ENCODE measurements around the gene CNTN4.

CNTN4 gene

DNA sequence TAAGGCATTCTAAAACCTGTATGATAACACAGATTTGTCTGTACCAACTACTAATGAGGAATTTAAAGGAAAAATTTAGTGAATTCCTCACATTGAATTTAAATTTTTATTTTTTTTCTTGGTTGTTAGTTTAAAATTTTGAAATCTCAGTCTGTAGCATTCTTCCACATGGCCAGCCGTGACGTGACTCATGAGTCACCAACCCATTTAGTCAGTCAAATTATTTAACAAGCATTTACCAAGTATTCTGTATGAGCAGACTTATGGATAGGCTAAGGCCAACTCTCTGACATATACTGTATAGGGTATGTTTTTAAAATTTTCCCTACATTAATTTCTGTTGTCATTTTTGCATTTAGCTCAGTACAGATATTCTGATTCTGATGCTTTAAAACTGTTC, 112.9 kb downstream of the CNTN4 start:
- H3K36me3 ChIP-seq (replicated peaks) = no peaks in the 10 kb centered on the region
- no peaks in the 10 kb centered on the region for H3K27me3 ChIP-seq (replicated peaks)
- no peak overlapping the region for H3K27ac ChIP-seq
- TF ChIP-seq CTCF (IDR thresholded peaks at IDR 0.05; ENCODE audit: low read depth, low read length, missing control alignments) = no peak
- DNase-seq = no peak
- in situ Hi-C loops (cut with HindIII; ENCODE audit: low pct_ligation_motif_present, low sequenced_read_pairs) = no loop called here
- H3K4me3 ChIP-seq (ENCODE audit: low read depth, low read length) = no peak overlapping the region

DNA sequence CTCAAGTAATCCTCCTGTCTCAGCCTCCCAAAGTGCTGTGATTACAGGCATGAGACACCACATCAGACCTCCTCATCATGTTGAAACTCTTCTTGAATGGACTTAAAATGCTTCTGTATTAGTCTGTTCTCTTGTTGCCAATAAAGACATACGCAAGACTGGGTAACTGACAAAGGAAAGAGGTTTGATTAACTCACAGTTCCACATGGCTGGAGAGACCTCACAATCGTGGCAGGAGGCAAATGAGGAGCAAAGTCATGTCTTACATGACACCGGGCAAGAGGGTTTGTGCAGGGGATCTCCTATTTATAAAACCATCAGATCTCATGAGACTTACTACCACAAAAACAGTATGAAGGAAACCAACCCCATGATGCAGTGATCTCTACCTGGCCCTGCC, 113.5 kb downstream of the CNTN4 start:
- DNase-seq = no peak
- in situ Hi-C loops (cut with HindIII; ENCODE audit: low pct_ligation_motif_present, low sequenced_read_pairs) = no loop called here
- no peaks in the 10 kb centered on the region for H3K27me3 ChIP-seq (replicated peaks)
- H3K36me3 ChIP-seq (replicated peaks) = no peaks in the 10 kb centered on the region
- no peak overlapping the region for H3K27ac ChIP-seq
- no peak for TF ChIP-seq CTCF (IDR thresholded peaks at IDR 0.05; ENCODE audit: low read depth, low read length, missing control alignments)
- no peak overlapping the region for H3K4me3 ChIP-seq (ENCODE audit: low read depth, low read length)

GRCh38 chr3:2218375-2218774, 119.7 kb downstream of the CNTN4 start:
- Histone ChIP-seq H3K4me3 (ENCODE audit: low read depth, low read length) (no peak overlapping the region), H3K27me3 (replicated peaks) (no peaks in the 10 kb centered on the region), H3K36me3 (replicated peaks) (no peaks in the 10 kb centered on the region), H3K27ac (no peak overlapping the region)
- DNase-seq = no peak
- TF ChIP-seq CTCF (IDR thresholded peaks at IDR 0.05; ENCODE audit: low read depth, low read length, missing control alignments) = no peak
- in situ Hi-C loops (cut with HindIII; ENCODE audit: low pct_ligation_motif_present, low sequenced_read_pairs) = no loop called here

DNA sequence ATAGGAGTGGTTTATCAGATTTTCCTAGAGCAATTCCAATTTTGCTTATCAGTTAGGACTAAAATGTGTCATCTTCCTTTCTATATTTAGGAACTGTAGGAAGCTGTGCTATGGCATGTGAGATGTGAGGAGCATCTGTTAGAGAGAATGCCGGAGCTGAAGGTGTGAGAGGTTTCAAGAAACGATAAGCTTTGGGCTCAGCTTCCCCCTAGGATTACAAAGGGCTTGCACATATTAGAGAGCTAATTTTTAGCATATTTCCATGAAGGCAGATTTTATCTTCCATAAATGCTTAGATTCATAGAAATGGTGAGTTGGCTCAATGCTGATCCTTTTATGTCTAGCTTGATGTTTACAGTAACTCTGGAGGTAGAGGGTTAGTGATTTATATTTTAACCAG, 120.2 kb downstream of the CNTN4 start:
- no peak overlapping the region for H3K4me3 ChIP-seq (ENCODE audit: low read depth, low read length)
- in situ Hi-C loops (cut with HindIII; ENCODE audit: low pct_ligation_motif_present, low sequenced_read_pairs) = no loop called here
- H3K27me3 ChIP-seq (replicated peaks) = no peaks in the 10 kb centered on the region
- H3K36me3 ChIP-seq (replicated peaks) = no peaks in the 10 kb centered on the region
- no peak overlapping the region for H3K27ac ChIP-seq
- DNase-seq = no peak
- no peak for TF ChIP-seq CTCF (IDR thresholded peaks at IDR 0.05; ENCODE audit: low read depth, low read length, missing control alignments)

DNA sequence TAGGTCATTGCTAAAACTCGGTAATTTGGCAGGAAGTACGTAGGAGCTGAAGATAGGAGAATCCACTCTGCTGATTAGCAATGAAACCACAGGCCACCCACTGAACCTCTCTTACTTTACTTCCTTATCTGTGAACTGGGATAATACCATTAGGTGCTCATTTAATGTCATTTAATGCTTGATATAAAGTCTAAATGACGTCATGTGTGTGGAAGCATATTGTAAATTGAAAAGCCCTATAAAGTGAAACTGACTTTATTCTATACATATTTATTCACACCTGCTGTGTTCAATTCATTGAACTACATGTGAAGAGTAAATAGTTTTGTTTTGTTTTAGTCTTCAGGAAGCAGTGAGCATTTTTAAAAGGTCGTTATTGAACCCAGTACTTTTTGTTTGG, 137.5 kb downstream of the CNTN4 start:
- in situ Hi-C loops (cut with HindIII; ENCODE audit: low pct_ligation_motif_present, low sequenced_read_pairs) = no loop called here
- Histone ChIP-seq H3K27ac (no peak overlapping the region), H3K4me3 (ENCODE audit: low read depth, low read length) (no peak overlapping the region), H3K27me3 (replicated peaks) (no peaks in the 10 kb centered on the region), H3K36me3 (replicated peaks) (no peaks in the 10 kb centered on the region)
- no peak for DNase-seq
- TF ChIP-seq CTCF (IDR thresholded peaks at IDR 0.05; ENCODE audit: low read depth, low read length, missing control alignments) = no peak

DNA sequence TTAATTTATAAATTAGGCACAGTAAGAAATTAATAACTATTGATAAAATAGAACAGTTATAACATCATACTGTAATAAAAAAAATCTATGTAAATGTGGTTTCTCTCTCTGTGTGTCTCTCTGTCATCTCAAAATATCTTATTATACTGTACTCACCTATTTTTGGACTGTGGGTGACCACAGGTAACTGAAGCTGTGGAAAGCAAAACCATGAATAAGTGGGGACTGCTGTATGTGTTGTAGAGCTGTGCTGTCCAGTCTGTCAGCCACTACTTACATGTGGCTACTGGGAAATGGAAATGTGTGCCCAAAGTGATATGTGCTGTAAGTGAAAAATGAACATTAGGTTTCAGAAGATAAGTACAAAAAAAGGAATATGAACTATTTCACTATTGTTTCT, 145.5 kb downstream of the CNTN4 start:
- no peaks in the 10 kb centered on the region for H3K36me3 ChIP-seq (replicated peaks)
- no peak for TF ChIP-seq CTCF (IDR thresholded peaks at IDR 0.05; ENCODE audit: low read depth, low read length, missing control alignments)
- H3K27me3 ChIP-seq (replicated peaks) = no peaks in the 10 kb centered on the region
- H3K27ac ChIP-seq = no peak overlapping the region
- in situ Hi-C loops (cut with HindIII; ENCODE audit: low pct_ligation_motif_present, low sequenced_read_pairs) = no loop called here
- no peak overlapping the region for H3K4me3 ChIP-seq (ENCODE audit: low read depth, low read length)
- no peak for DNase-seq

Measured in brain microvascular endothelial cell (primary cell).